Measurements from ENCODE around the gene PRSS12.

DNA sequence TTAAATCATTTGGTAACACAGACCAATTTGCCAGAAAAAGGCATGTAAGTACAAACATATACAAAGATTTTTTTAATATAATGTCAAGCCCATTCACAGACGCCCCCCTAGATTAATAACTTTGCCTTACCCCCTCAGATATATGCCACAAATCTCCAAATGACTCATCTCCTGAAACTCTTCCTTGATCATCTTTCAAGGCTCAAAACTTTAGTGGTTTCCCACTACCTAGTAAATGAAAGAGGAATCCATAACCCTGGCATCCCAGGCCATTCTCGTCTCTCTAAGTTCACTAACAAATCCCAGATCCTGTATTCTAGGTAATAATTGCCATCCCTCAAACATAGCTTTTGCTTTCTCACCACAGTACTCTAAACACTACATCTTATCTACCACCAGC, 61.9 kb downstream of the PRSS12 start:
- no peak for TF ChIP-seq SUZ12 (IDR thresholded peaks at IDR 0.05; ENCODE audit: extremely low read depth, insufficient read depth, insufficient read length)
- TF ChIP-seq ZNF274 (IDR thresholded peaks at IDR 0.05; ENCODE audit: low read depth, low read length), result no peak
- no peak for TF ChIP-seq YY1 (IDR thresholded peaks at IDR 0.05; ENCODE audit: insufficient read depth, insufficient read length)
